ENCODE measurements around the gene SORCS2.

The SORCS2 gene

DNA sequence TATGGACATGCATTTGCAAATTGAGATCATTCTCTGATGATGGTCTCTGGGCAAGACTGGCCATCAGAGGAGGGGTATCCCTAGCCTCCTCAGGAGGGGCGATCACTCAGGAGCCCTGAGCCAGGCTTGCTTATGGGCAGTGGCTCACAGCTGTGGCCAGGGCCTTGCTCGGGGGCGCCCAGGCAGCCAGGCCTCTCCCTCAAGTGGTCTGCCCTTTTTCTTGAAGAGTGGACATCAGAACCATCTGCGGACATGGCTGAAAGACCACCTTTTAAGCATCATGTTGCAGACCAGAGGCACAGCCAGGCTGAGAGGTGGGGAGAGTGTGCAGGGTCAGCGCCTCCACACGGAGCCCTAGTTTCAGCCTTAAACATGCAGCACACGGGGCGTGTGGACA, 349.1 kb downstream of the SORCS2 start:
- H3K4me3 ChIP-seq (ENCODE audit: low read length), result no peak overlapping the region
- no peak overlapping the region for H3K27ac ChIP-seq (ENCODE audit: low read depth, low read length)
- TF ChIP-seq CTCF (IDR thresholded peaks at IDR 0.05; ENCODE audit: low read depth, low read length, poor library complexity, severe bottlenecking), result no peak
- no peak for TF ChIP-seq EZH2phosphoT487 (IDR thresholded peaks at IDR 0.05; ENCODE audit: borderline replicate concordance, low read length)
- H3K4me1 ChIP-seq (ENCODE audit: control insufficient read depth, low read length), result peaks cover 19% of the 10 kb centered on the region
- H3F3A ChIP-seq (ENCODE audit: control insufficient read depth, insufficient read depth), result no peaks in the 10 kb centered on the region
- H3K79me2 ChIP-seq (ENCODE audit: control insufficient read depth, low read length), result no peaks in the 10 kb centered on the region
- no peaks in the 10 kb centered on the region for H3K27me3 ChIP-seq (ENCODE audit: control insufficient read depth, low read length)
- no peak overlapping the region for H3K4me2 ChIP-seq (ENCODE audit: low read length)
- H3K9me2 ChIP-seq (replicated peaks; ENCODE audit: control insufficient read depth, low read length), result no peaks in the 10 kb centered on the region; the same call in 1 of the 2 replicates
- H3K36me3 ChIP-seq (ENCODE audit: control insufficient read depth, low read length), result no peaks in the 10 kb centered on the region
- peaks cover 5% of the 10 kb centered on the region; the same call in 1 of the 2 replicates for H3K9me3 ChIP-seq (ENCODE audit: control insufficient read depth, insufficient read depth, low read length)
- H4K20me1 ChIP-seq (ENCODE audit: control insufficient read depth, insufficient read depth, low read depth, low read length), result no peaks in the 10 kb centered on the region

GRCh38 chr4:7542781-7543180, 350.4 kb downstream of the SORCS2 start:
- Histone ChIP-seq H3F3A (ENCODE audit: control insufficient read depth, insufficient read depth) (no peaks in the 10 kb centered on the region), H3K4me2 (ENCODE audit: low read length) (no peak overlapping the region), H3K79me2 (ENCODE audit: control insufficient read depth, low read length) (no peaks in the 10 kb centered on the region), H4K20me1 (ENCODE audit: control insufficient read depth, insufficient read depth, low read depth, low read length) (no peaks in the 10 kb centered on the region), H3K4me3 (ENCODE audit: low read length) (no peak overlapping the region), H3K9me2 (replicated peaks; ENCODE audit: control insufficient read depth, low read length) (no peaks in the 10 kb centered on the region; the same call in 1 of the 2 replicates), H3K36me3 (ENCODE audit: control insufficient read depth, low read length) (no peaks in the 10 kb centered on the region), H3K27me3 (ENCODE audit: control insufficient read depth, low read length) (no peaks in the 10 kb centered on the region), H3K9me3 (ENCODE audit: control insufficient read depth, insufficient read depth, low read length) (peaks cover 5% of the 10 kb centered on the region; the same call in 1 of the 2 replicates), H3K4me1 (ENCODE audit: control insufficient read depth, low read length) (peaks cover 19% of the 10 kb centered on the region), H3K27ac (ENCODE audit: low read depth, low read length) (no peak overlapping the region)
- TF ChIP-seq EZH2phosphoT487 (IDR thresholded peaks at IDR 0.05; ENCODE audit: borderline replicate concordance, low read length), result no peak
- TF ChIP-seq CTCF (IDR thresholded peaks at IDR 0.05; ENCODE audit: low read depth, low read length, poor library complexity, severe bottlenecking), result no peak

DNA sequence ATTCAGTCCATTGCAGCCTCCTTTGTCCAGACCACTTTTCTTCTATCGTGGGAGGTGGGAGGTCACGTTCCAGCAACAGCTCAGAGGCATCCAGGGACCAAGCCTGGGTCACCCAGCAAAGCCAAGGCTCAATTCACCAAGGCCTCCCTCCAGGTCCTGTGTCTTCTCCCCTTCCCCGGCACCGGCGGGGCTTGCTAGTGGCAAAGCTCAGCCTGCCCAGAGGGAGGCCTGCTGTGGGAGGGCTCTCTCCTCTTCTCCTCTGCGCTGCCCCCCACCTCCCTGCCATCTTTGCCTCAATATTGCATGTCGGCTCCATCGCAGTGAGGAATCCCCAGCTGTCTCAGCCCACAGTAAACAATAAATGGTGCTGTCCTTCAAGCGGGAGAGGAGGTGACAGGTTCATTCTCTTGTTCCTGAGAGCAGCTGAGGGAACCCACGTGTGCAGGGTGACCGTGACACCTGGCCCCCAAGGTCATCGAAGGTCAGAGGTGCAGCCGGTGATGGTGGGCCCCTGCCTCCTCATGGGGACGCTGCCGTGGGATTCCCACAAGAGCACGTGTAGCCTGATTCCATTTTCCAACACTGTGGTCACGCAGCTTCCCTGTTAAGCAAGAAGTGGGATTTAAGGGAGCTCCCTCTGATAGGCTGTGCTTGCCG, 353.9 kb downstream of the SORCS2 start:
- TF ChIP-seq EZH2phosphoT487 (IDR thresholded peaks at IDR 0.05; ENCODE audit: borderline replicate concordance, low read length), result no peak
- no peak for TF ChIP-seq CTCF (IDR thresholded peaks at IDR 0.05; ENCODE audit: low read depth, low read length, poor library complexity, severe bottlenecking)
- no peaks in the 10 kb centered on the region for H3F3A ChIP-seq (ENCODE audit: control insufficient read depth, insufficient read depth)
- no peaks in the 10 kb centered on the region for H4K20me1 ChIP-seq (ENCODE audit: control insufficient read depth, insufficient read depth, low read depth, low read length)
- H3K36me3 ChIP-seq (ENCODE audit: control insufficient read depth, low read length), result no peaks in the 10 kb centered on the region
- no peaks in the 10 kb centered on the region for H3K79me2 ChIP-seq (ENCODE audit: control insufficient read depth, low read length)
- no peaks in the 10 kb centered on the region for H3K27me3 ChIP-seq (ENCODE audit: control insufficient read depth, low read length)
- H3K9me3 ChIP-seq (ENCODE audit: control insufficient read depth, insufficient read depth, low read length), result no peaks in the 10 kb centered on the region; the same call in 1 of the 2 replicates
- no peak overlapping the region for H3K4me3 ChIP-seq (ENCODE audit: low read length)
- H3K4me2 ChIP-seq (ENCODE audit: low read length), result no peak overlapping the region
- H3K9me2 ChIP-seq (replicated peaks; ENCODE audit: control insufficient read depth, low read length), result no peaks in the 10 kb centered on the region; the same call in 1 of the 2 replicates
- no peaks in the 10 kb centered on the region for H3K4me1 ChIP-seq (ENCODE audit: control insufficient read depth, low read length)
- no peak overlapping the region for H3K27ac ChIP-seq (ENCODE audit: low read depth, low read length)

Measured in DOHH2 (cell line).